ENCODE data around the gene RAB3A. TPM values are rescaled to one million over a fixed set of nuclear protein-coding genes. Genes with fewer than 3 reads are reported as not detected.

Gene RAB3A
- total RNA-seq, 1 experiment from 2014 or later, result 10.6 TPM

- Histone ChIP-seq H3K4me2 (ENCODE audit: low read length) (no peak overlapping the region), H3K9ac (ENCODE audit: low read length) (no peak overlapping the region), H2AFZ (ENCODE audit: low read depth, low read length, poor library complexity, severe bottlenecking) (no peak overlapping the region), H4K20me1 (ENCODE audit: insufficient read depth) (no peaks in the 10 kb centered on the region), H3K27me3 (ENCODE audit: insufficient read depth, low read length) (no peaks in the 10 kb centered on the region), H3K79me2 (ENCODE audit: insufficient read depth, low read length) (no peaks in the 10 kb centered on the region), H3K4me3 (replicated peaks in 1 of 2; ENCODE audit: low read depth in 1 of 2, low read length in 2 of 2) (no peak overlapping the region), H3K9me2 (ENCODE audit: insufficient read depth) (no peaks in the 10 kb centered on the region), H3K4me1 (ENCODE audit: control insufficient read depth in 1 of 2, insufficient read depth in 2 of 2, low read length in 2 of 2) (no peaks in the 10 kb centered on the region), H3K27ac (ENCODE audit: low read depth, low read length) (0 out of 2 replicates have a peak overlapping the region, but pooled peaks have one; percentile 14), H3K9me3 (ENCODE audit: control insufficient read depth in 1 of 2, insufficient read depth in 1 of 2, low read depth in 1 of 2, low read length in 2 of 2) (no peaks in the 10 kb centered on the region), H3K36me3 (ENCODE audit: control insufficient read depth in 1 of 2, insufficient read depth in 2 of 2, low read length in 2 of 2) (peaks cover 20 to 34% of the 10 kb centered on the region in 2 experiments; a peak in 3 of 4 replicates)
- POLR2A ChIA-PET, result no interaction called here
- no TSS peak for BruUV-seq (replicated peaks)
- TF ChIP-seq SRF (IDR thresholded peaks at IDR 0.05; ENCODE audit: low read depth) (no peak), SIN3A (IDR thresholded peaks at IDR 0.05; ENCODE audit: low read depth) (no peak), EZH2phosphoT487 (IDR thresholded peaks at IDR 0.05; ENCODE audit: borderline replicate concordance) (no peak), EGR1 (IDR thresholded peaks at IDR 0.05; ENCODE audit: low read depth) (no peak), CTCF (IDR thresholded peaks at IDR 0.05 in 2 of 3, conservative IDR thresholded peaks at IDR 0.05 in 1 of 3; ENCODE audit: borderline replicate concordance in 1 of 3, insufficient read depth in 1 of 3, low read depth in 2 of 3, low read length in 2 of 3) (no peak), SP1 (IDR thresholded peaks at IDR 0.05; ENCODE audit: low read depth) (no peak), CBX3 (IDR thresholded peaks at IDR 0.05; ENCODE audit: low read depth) (no peak)
- intact Hi-C loops (cut with micrococcal nuclease), result no loop called here
- ATAC-seq (no peak), DNase-seq (ENCODE audit: low read depth, low spot score) (no peak)
- RAD21 ChIA-PET (ENCODE audit: low non-redundant PET in 1 of 2, low total read pairs in 2 of 2, uncharacterized antibody in 2 of 2, unreplicated experiment in 2 of 2), result no interaction called here
- CTCF ChIA-PET, result interaction anchor here (1.6 to 2.0 kb wide), 2 partner anchors 26 to 55 kb away, joined by 6 to 24 read pairs; partner anchors contain the start of gene MPV17L2
Observed at GRCh38 chr19:18167011-18167410, 36.8 kb downstream of the RAB3A start.
